ENCODE measurements around the gene SUCLG1.
"Not testable (repeated sequence)": the region's sequence is repeated elsewhere in the genome, so short reads cannot be mapped to it uniquely, and the experiment has no call there.

SUCLG1 gene

GRCh38 chr2:84472856-84473565 lies 13.9 kb upstream of the SUCLG1 start:
- no peak for DNase-seq (ENCODE audit: low read depth)
- TF ChIP-seq CTCF (conservative IDR thresholded peaks at IDR 0.05; ENCODE audit: control insufficient read depth, insufficient read depth, low read depth, low read length): no peak
- no peak overlapping the region for H3K4me3 ChIP-seq (ENCODE audit: control insufficient read depth, low read depth, low read length)

GRCh38 chr2:84472423-84472822 lies 13.3 kb upstream of the SUCLG1 start:
- not testable (repeated sequence) for H3K4me3 ChIP-seq (ENCODE audit: control insufficient read depth, low read depth, low read length)
- peak; percentile 51 for DNase-seq (ENCODE audit: low read depth)

GRCh38 chr2:84467389-84467788 lies 8.3 kb upstream of the SUCLG1 start:
- TF ChIP-seq CTCF (conservative IDR thresholded peaks at IDR 0.05; ENCODE audit: control insufficient read depth, insufficient read depth, low read depth, low read length): no peak
- DNase-seq (ENCODE audit: low read depth): no peak

GRCh38 chr2:84461310-84461709 lies 2.2 kb upstream of the SUCLG1 start:
- DNase-seq (ENCODE audit: low read depth): no peak
- no peak overlapping the region for H3K4me3 ChIP-seq (ENCODE audit: control insufficient read depth, low read depth, low read length)
- no peak for TF ChIP-seq CTCF (conservative IDR thresholded peaks at IDR 0.05; ENCODE audit: control insufficient read depth, insufficient read depth, low read depth, low read length)

More at GRCh38 chr2:84467389-84467788, 8.3 kb upstream of the SUCLG1 start:
- no peak overlapping the region for H3K4me3 ChIP-seq (ENCODE audit: control insufficient read depth, low read depth, low read length)

- DNase-seq (ENCODE audit: low read depth): no peak
- no peak overlapping the region for H3K4me3 ChIP-seq (ENCODE audit: control insufficient read depth, low read depth, low read length)
- TF ChIP-seq CTCF (conservative IDR thresholded peaks at IDR 0.05; ENCODE audit: control insufficient read depth, insufficient read depth, low read depth, low read length): no peak
These were observed 1.6 kb upstream of the SUCLG1 start for GRCh38 chr2:84460670-84461069.

- TF ChIP-seq CTCF (conservative IDR thresholded peaks at IDR 0.05; ENCODE audit: control insufficient read depth, insufficient read depth, low read depth, low read length): no peak
- H3K4me3 ChIP-seq (ENCODE audit: control insufficient read depth, low read depth, low read length): peak overlapping the region; percentile 94
- peak; percentile 24 for DNase-seq (ENCODE audit: low read depth)
These were observed 907 bp upstream of the SUCLG1 start for GRCh38 chr2:84459944-84460429.

GRCh38 chr2:84458551-84459017 lies 496 bp downstream of the SUCLG1 start:
- peak overlapping the region; percentile 94 for H3K4me3 ChIP-seq (ENCODE audit: control insufficient read depth, low read depth, low read length)
- peak; percentile 21 for DNase-seq (ENCODE audit: low read depth)

More at GRCh38 chr2:84458551-84459017, 496 bp downstream of the SUCLG1 start:
- TF ChIP-seq CTCF (conservative IDR thresholded peaks at IDR 0.05; ENCODE audit: control insufficient read depth, insufficient read depth, low read depth, low read length): no peak
